Measurements from ENCODE around the gene LINS1.

GRCh38 chr15:100633763-100634075 is 31.7 kb upstream of the LINS1 start:
- TF ChIP-seq ZNF274 (IDR thresholded peaks at IDR 0.05; ENCODE audit: insufficient read depth, insufficient read length) (no peak), SIX5 (IDR thresholded peaks at IDR 0.05; ENCODE audit: low read depth, low read length, severe bottlenecking) (no peak)
- TF ChIP-seq, protein P1, sequence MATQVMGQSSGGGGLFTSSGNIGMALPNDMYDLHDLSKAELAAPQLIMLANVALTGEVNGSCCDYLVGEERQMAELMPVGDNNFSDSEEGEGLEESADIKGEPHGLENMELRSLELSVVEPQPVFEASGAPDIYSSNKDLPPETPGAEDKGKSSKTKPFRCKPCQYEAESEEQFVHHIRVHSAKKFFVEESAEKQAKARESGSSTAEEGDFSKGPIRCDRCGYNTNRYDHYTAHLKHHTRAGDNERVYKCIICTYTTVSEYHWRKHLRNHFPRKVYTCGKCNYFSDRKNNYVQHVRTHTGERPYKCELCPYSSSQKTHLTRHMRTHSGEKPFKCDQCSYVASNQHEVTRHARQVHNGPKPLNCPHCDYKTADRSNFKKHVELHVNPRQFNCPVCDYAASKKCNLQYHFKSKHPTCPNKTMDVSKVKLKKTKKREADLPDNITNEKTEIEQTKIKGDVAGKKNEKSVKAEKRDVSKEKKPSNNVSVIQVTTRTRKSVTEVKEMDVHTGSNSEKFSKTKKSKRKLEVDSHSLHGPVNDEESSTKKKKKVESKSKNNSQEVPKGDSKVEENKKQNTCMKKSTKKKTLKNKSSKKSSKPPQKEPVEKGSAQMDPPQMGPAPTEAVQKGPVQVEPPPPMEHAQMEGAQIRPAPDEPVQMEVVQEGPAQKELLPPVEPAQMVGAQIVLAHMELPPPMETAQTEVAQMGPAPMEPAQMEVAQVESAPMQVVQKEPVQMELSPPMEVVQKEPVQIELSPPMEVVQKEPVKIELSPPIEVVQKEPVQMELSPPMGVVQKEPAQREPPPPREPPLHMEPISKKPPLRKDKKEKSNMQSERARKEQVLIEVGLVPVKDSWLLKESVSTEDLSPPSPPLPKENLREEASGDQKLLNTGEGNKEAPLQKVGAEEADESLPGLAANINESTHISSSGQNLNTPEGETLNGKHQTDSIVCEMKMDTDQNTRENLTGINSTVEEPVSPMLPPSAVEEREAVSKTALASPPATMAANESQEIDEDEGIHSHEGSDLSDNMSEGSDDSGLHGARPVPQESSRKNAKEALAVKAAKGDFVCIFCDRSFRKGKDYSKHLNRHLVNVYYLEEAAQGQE (IDR thresholded peaks at IDR 0.05; ENCODE audit: low read depth, low read length) = no peak
